H9 (cell line): ENCODE data around the gene HNF1A. TPM values are rescaled to one million over a fixed set of nuclear protein-coding genes. Genes with fewer than 3 reads are reported as not detected.

ENCODE experiments used
- DNase-seq: peaks from one replicate; pipeline ENCODE4 v3.0.0-alpha.2; 2017
- H2AFZ ChIP-seq: one replicate; pipeline ENCODE4 v1.6.1; 2013; ENCODE audit warnings: mild to moderate bottlenecking, low read length, control low read depth, moderate library complexity
- H2AK5ac ChIP-seq: 2 replicates; pipeline ENCODE4 v1.6.1; 2013; ENCODE audit warnings: low read length, control low read depth, mixed read lengths; ENCODE audit not compliant: insufficient read length
- H2BK120ac ChIP-seq: one replicate; pipeline ENCODE4 v1.6.1; 2013; ENCODE audit warnings: low read depth, mild to moderate bottlenecking, low read length, control low read depth, inconsistent platforms; ENCODE audit not compliant: poor library complexity, severe bottlenecking
- H2BK12ac ChIP-seq: 2 replicates; pipeline ENCODE4 v1.6.1; 2013; ENCODE audit warnings: low read length, control low read depth, mixed read lengths, low read depth; ENCODE audit not compliant: insufficient read length
- H2BK15ac ChIP-seq: 2 replicates; pipeline ENCODE4 v1.6.1; 2013; ENCODE audit warnings: low read depth, low read length, control low read depth
- H2BK20ac ChIP-seq: one replicate; pipeline ENCODE4 v1.6.1; 2013; ENCODE audit warnings: low read depth, mild to moderate bottlenecking, low read length, control low read depth, inconsistent platforms; ENCODE audit not compliant: poor library complexity, severe bottlenecking
- H2BK5ac ChIP-seq: 2 replicates; pipeline ENCODE4 v1.6.1; 2013; ENCODE audit warnings: low read length, control low read depth, mixed read lengths; ENCODE audit not compliant: insufficient read length
- H3K14ac ChIP-seq: 2 replicates; pipeline ENCODE4 v1.6.1; 2013; ENCODE audit warnings: low read length, control low read depth; ENCODE audit not compliant: insufficient read depth
- H3K18ac ChIP-seq: 2 replicates; pipeline ENCODE4 v1.6.1; 2013; ENCODE audit warnings: low read depth, mild to moderate bottlenecking, mixed read lengths, low read length, control low read depth; ENCODE audit not compliant: insufficient read length
- H3K23ac ChIP-seq: 2 replicates; pipeline ENCODE4 v1.6.1; 2013; ENCODE audit warnings: low read length, control low read depth, mixed read lengths, low read depth; ENCODE audit not compliant: insufficient read length
- H3K23me2 ChIP-seq: 2 replicates; pipeline ENCODE4 v1.6.1; 2013; ENCODE audit warnings: low read depth, mild to moderate bottlenecking, mixed read lengths, low read length, control low read depth; ENCODE audit not compliant: insufficient read length, poor library complexity, severe bottlenecking
- H3K27ac ChIP-seq: 2 replicates; pipeline ENCODE4 v1.5.1; 2013; ENCODE audit warnings: low read length, control low read depth, mixed read lengths, low read depth; ENCODE audit not compliant: insufficient read length
- H3K27me3 ChIP-seq: 2 replicates; pipeline ENCODE4 v1.6.1; 2013; ENCODE audit warnings: low read length, control low read depth, inconsistent platforms; ENCODE audit not compliant: insufficient read depth
- H3K4ac ChIP-seq: 2 replicates; pipeline ENCODE4 v1.6.1; 2013; ENCODE audit warnings: low read depth, mild to moderate bottlenecking, control low read depth, inconsistent platforms, low read length, moderate library complexity
- H3K4me1 ChIP-seq: 2 replicates; pipeline ENCODE4 v1.6.1; 2013; ENCODE audit warnings: low read length, control low read depth, inconsistent platforms; ENCODE audit not compliant: insufficient read depth
- H3K4me2 ChIP-seq: 2 replicates; pipeline ENCODE4 v1.6.1; 2013; ENCODE audit warnings: low read length, control low read depth, mixed read lengths; ENCODE audit not compliant: insufficient read length, insufficient read depth
- H3K56ac ChIP-seq: 2 replicates; pipeline ENCODE4 v1.6.1; 2013; ENCODE audit warnings: low read depth, mild to moderate bottlenecking, mixed read lengths, low read length, control low read depth; ENCODE audit not compliant: insufficient read length
- H3K79me1 ChIP-seq: 2 replicates; pipeline ENCODE4 v1.6.1; 2013; ENCODE audit warnings: low read depth, mild to moderate bottlenecking, moderate library complexity, low read length, control low read depth, inconsistent platforms; ENCODE audit not compliant: insufficient read depth, poor library complexity, severe bottlenecking
- H3K79me2 ChIP-seq: 2 replicates; pipeline ENCODE4 v1.6.1; 2013; ENCODE audit warnings: low read length, control low read depth, inconsistent platforms; ENCODE audit not compliant: insufficient read depth
- H3K9ac ChIP-seq: 2 replicates; pipeline ENCODE4 v1.6.1; 2013; ENCODE audit warnings: low read length, control low read depth, mixed read lengths; ENCODE audit not compliant: insufficient read length; ENCODE audit errors: extremely low read depth
- H3K9me3 ChIP-seq: one replicate; pipeline ENCODE4 v1.6.1; 2013; ENCODE audit warnings: low read depth, low read length, inconsistent platforms; ENCODE audit not compliant: control insufficient read depth
- H3T11ph ChIP-seq: one replicate; pipeline ENCODE4 v1.6.1; 2013; ENCODE audit warnings: mild to moderate bottlenecking, low read length, control low read depth, inconsistent platforms
- H4K20me1 ChIP-seq: one replicate; pipeline ENCODE4 v1.6.1; 2013; ENCODE audit not compliant: control insufficient read depth, insufficient read length, insufficient read depth
- H4K5ac ChIP-seq: 2 replicates; pipeline ENCODE4 v1.6.1; 2013; ENCODE audit warnings: low read depth, mild to moderate bottlenecking, mixed read lengths, low read length, control low read depth; ENCODE audit not compliant: insufficient read length
- H4K8ac ChIP-seq: replicated peaks from 2 replicates; pipeline ENCODE4 v1.6.1; 2013; ENCODE audit warnings: low read length, control low read depth, mixed read lengths, low read depth; ENCODE audit not compliant: insufficient read length
- H4K91ac ChIP-seq: 2 replicates; pipeline ENCODE4 v1.6.1; 2013; ENCODE audit warnings: low read depth, mild to moderate bottlenecking, moderate library complexity, mixed read lengths, low read length, control low read depth; ENCODE audit not compliant: insufficient read length
- H3K27ac Mint-ChIP-seq, 3 experiments: 2 replicates in 2 of 3; 3 replicates in 1 of 3; pipeline ENCODE4 v1.8.0; 2020 to 2021; ENCODE audit warnings: mixed read lengths in 3 of 3, mild to moderate bottlenecking in 1 of 3, moderate library complexity in 1 of 3
- H3K27me3 Mint-ChIP-seq: 2 replicates; pipeline ENCODE4 v1.8.0; 2021; ENCODE audit warnings: low read depth, mild to moderate bottlenecking, moderate library complexity, mixed read lengths
- H3K36me3 Mint-ChIP-seq, 3 experiments: 2 replicates in 2 of 3; 3 replicates in 1 of 3; pipeline ENCODE4 v1.8.0; 2020 to 2021; ENCODE audit warnings: low read depth in 3 of 3, mixed read lengths in 3 of 3; ENCODE audit not compliant: insufficient read depth in 1 of 3
- H3K4me1 Mint-ChIP-seq, 2 experiments: 2 replicates each; pipeline ENCODE4 v1.8.0; 2020; ENCODE audit warnings: mixed read lengths in 2 of 2
- H3K4me3 Mint-ChIP-seq, 2 experiments: 2 replicates in 1 of 2; 3 replicates in 1 of 2; pipeline ENCODE4 v1.8.0; 2020 to 2021; ENCODE audit warnings: mild to moderate bottlenecking in 2 of 2, mixed read lengths in 2 of 2, moderate library complexity in 1 of 2
- H3K9me3 Mint-ChIP-seq, 2 experiments: 2 replicates in 1 of 2; 3 replicates in 1 of 2; pipeline ENCODE4 v1.8.0; 2020; ENCODE audit warnings: mild to moderate bottlenecking in 2 of 2, mixed read lengths in 2 of 2, moderate library complexity in 1 of 2
- WGBS: extraction: QIAGEN DNeasy Blood & Tissue Kit; methylation state at CpG from one replicate; pipeline ENCODE4 v1.1.7; 2013; ENCODE audit warnings: missing lambda C conversion rate, low lambda C conversion rate, mixed read lengths; ENCODE audit not compliant: insufficient read length; ENCODE audit errors: extremely low coverage; 5-methylcytosine and 5-hydroxymethylcytosine counted together
- total RNA-seq: library from RNA; stranded (reverse); gene quantifications from 2 replicates; pipeline ENCODE4 v1.2.1, GENCODE V29; 2021
- TF ChIP-seq, protein P1 (sequence below): fragments of 200-600 bp; sonication (generic); conservative IDR thresholded peaks from 3 replicates; pipeline ENCODE4 v1.8.0; 2021; ENCODE audit warnings: antibody characterized with exemption, mild to moderate bottlenecking

HNF1A gene
- total RNA-seq, 1 experiment from 2014 or later, result not detected

DNA sequence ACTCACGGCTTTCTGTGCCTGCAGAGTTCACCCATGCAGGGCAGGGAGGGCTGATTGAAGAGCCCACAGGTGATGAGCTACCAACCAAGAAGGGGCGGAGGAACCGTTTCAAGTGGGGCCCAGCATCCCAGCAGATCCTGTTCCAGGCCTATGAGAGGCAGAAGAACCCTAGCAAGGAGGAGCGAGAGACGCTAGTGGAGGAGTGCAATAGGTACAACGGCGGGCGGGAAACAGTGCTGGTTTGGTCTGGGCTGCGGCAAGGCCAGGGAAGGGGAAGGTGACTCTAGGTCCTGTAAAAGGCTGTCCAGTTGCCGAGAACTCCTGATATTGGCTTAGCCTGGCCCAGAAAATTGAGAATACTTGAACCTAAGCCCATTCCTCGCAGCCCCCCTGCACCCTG lies 15.2 kb downstream of the HNF1A start:
- no CpG with 5 or more reads among the region's 11 CpGs for WGBS
- Mint-ChIP-seq H3K27ac (no peak overlapping the region), H3K27me3 (peaks cover 12% of the 10 kb centered on the region), H3K36me3 (no peaks in the 10 kb centered on the region), H3K4me1 (0 out of 4 replicates have a peak, but pooled peaks cover 0 to 2% of the 10 kb centered on the region in 2 experiments), H3K9me3 (peaks cover 0 to 3% of the 10 kb centered on the region in 2 experiments; a peak in 2 of 5 replicates), H3K4me3 (no peak overlapping the region)
- TF ChIP-seq, protein P1, sequence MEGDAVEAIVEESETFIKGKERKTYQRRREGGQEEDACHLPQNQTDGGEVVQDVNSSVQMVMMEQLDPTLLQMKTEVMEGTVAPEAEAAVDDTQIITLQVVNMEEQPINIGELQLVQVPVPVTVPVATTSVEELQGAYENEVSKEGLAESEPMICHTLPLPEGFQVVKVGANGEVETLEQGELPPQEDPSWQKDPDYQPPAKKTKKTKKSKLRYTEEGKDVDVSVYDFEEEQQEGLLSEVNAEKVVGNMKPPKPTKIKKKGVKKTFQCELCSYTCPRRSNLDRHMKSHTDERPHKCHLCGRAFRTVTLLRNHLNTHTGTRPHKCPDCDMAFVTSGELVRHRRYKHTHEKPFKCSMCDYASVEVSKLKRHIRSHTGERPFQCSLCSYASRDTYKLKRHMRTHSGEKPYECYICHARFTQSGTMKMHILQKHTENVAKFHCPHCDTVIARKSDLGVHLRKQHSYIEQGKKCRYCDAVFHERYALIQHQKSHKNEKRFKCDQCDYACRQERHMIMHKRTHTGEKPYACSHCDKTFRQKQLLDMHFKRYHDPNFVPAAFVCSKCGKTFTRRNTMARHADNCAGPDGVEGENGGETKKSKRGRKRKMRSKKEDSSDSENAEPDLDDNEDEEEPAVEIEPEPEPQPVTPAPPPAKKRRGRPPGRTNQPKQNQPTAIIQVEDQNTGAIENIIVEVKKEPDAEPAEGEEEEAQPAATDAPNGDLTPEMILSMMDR, result no peak
- Histone ChIP-seq H4K20me1 (no peaks in the 10 kb centered on the region), H3K27ac (no peak overlapping the region), H3K23ac (no peak overlapping the region), H3K9ac (no peak overlapping the region), H4K91ac (no peak overlapping the region), H2BK15ac (no peak overlapping the region), H4K8ac (no peak overlapping the region), H3K4ac (no peak overlapping the region), H3K4me2 (no peak overlapping the region), H2BK5ac (no peak overlapping the region), H3K27me3 (no peaks in the 10 kb centered on the region), H3K4me1 (no peaks in the 10 kb centered on the region), H2BK20ac (no peak overlapping the region), H3T11ph (no peak overlapping the region), H3K9me3 (no peaks in the 10 kb centered on the region), H2BK120ac (no peak overlapping the region), H2AFZ (no peak overlapping the region), H3K18ac (no peak overlapping the region), H3K14ac (no peak overlapping the region), H3K79me2 (no peaks in the 10 kb centered on the region), H3K79me1 (no peaks in the 10 kb centered on the region), H2BK12ac (no peak overlapping the region), H3K23me2 (no peaks in the 10 kb centered on the region), H4K5ac (no peak overlapping the region), H2AK5ac (no peak overlapping the region), H3K56ac (no peak overlapping the region)
- DNase-seq, result no peak
